GM12878 (cell line): Measurements from ENCODE around the gene CCN5. TPM values are rescaled to one million over a fixed set of nuclear protein-coding genes. Genes with fewer than 3 reads are reported as not detected.
A peak's percentile ranks its signal among the peaks of the same experiment; 100 is the strongest.

ENCODE experiments used
- ATAC-seq: fragments of 200-7000 bp; cut with Tn5 transposase; 3 replicates; pipeline ENCODE4 v1.9.1; 2020; ENCODE audit warnings: mild to moderate bottlenecking, moderate library complexity
- BruUV-seq: library from RNA; stranded (reverse); fragments of 400-500 nt; replicated peaks from 2 replicates; lab custom pipeline; 2021; lab: Mats Ljungman, UMichigan
- CTCF ChIA-PET: fragments of 300-600 bp; sonication (Branson Sonifier 250); formaldehyde crosslinking; extraction: SDS; loops from one replicate; lab custom pipeline; 2021; ENCODE audit warnings: inconsistent platforms; lab: Yijun Ruan, JAX
- POLR2A ChIA-PET: fragments of 350-600 bp; formaldehyde crosslinking; extraction: SDS; loops from one replicate; lab custom pipeline; 2021; ENCODE audit warnings: inconsistent platforms; lab: Charles Lee
- RAD21 ChIA-PET: fragments of 300-600 bp; sonication (Branson Sonifier 250); formaldehyde crosslinking; loops from one replicate; lab custom pipeline; 2023; ENCODE audit warnings: antibody characterized with exemption; ENCODE audit not compliant: unreplicated experiment; lab: Charles Lee
- SMC1A ChIA-PET: fragments of 300-600 bp; sonication (Branson Sonifier 250); formaldehyde crosslinking; loops from one replicate; lab custom pipeline; 2023; ENCODE audit not compliant: unreplicated experiment, uncharacterized antibody; lab: Charles Lee
- DNase-seq: peaks from one replicate; pipeline ENCODE4 v3.0.0-alpha.2; 2011; ENCODE audit warnings: low read depth, low spot score
- FAIRE-seq: peaks from 3 replicates; lab custom pipeline; 2011; peaks lifted over from hg19 to GRCh38; lab: Jason Lieb, UNC
- H2AFZ ChIP-seq: 2 replicates; pipeline ENCODE4 v1.6.0; 2011; ENCODE audit warnings: low read depth, low read length, control low read depth; ENCODE audit not compliant: control insufficient read depth
- H3K27ac ChIP-seq: 2 replicates; pipeline ENCODE4 v1.5.1; 2011; ENCODE audit warnings: control low read depth; ENCODE audit not compliant: control insufficient read depth, insufficient read depth
- H3K27me3 ChIP-seq, 2 experiments: replicated peaks in 1 of 2; 2 replicates each; pipeline versions ENCODE4 v1.6.0 to v1.6.1; 2011; ENCODE audit warnings: low read length in 1 of 2; ENCODE audit not compliant: control insufficient read depth in 2 of 2, insufficient read depth in 2 of 2
- H3K36me3 ChIP-seq, 2 experiments: 2 replicates each; pipeline ENCODE4 v1.5.1; 2011; ENCODE audit warnings: low read length in 1 of 2; ENCODE audit not compliant: control insufficient read depth in 2 of 2, insufficient read depth in 2 of 2
- H3K4me1 ChIP-seq: 2 replicates; pipeline ENCODE4 v1.6.1; 2011; ENCODE audit warnings: mild to moderate bottlenecking, low read length, moderate library complexity, mixed read lengths; ENCODE audit not compliant: control insufficient read depth, insufficient read depth
- H3K4me2 ChIP-seq: 2 replicates; pipeline ENCODE4 v1.6.0; 2011; ENCODE audit warnings: control low read depth; ENCODE audit not compliant: control insufficient read depth, insufficient read depth
- H3K4me3 ChIP-seq: fragments of 200-600 bp; sonication (generic); 2 replicates; pipeline ENCODE4 v1.5.1; 2016
- H3K79me2 ChIP-seq: 2 replicates; pipeline ENCODE4 v1.6.0; 2011; ENCODE audit warnings: low read length; ENCODE audit not compliant: control insufficient read depth, insufficient read depth
- H3K9ac ChIP-seq: 2 replicates; pipeline ENCODE4 v1.8.0; 2011; ENCODE audit warnings: low read length, control low read depth, mixed read lengths; ENCODE audit not compliant: control insufficient read depth, insufficient read depth
- H3K9me3 ChIP-seq: replicated peaks from 3 replicates; pipeline ENCODE4 v1.5.1; 2011; ENCODE audit warnings: mild to moderate bottlenecking, low read length; ENCODE audit not compliant: control insufficient read depth, insufficient read depth
- H4K20me1 ChIP-seq: 2 replicates; pipeline ENCODE4 v1.6.0; 2011; ENCODE audit not compliant: control insufficient read depth, insufficient read depth
- ASH2L ChIP-seq: fragments of 300-600, 200-600 bp; sonication (generic); IDR thresholded peaks from 2 replicates; pipeline ENCODE4 v1.6.1; 2017; ENCODE audit warnings: low read depth, mild to moderate bottlenecking, borderline replicate concordance
- E4F1 ChIP-seq: fragments of 450-650 bp; IDR thresholded peaks from 2 replicates; pipeline ENCODE4 v1.6.1; 2018; ENCODE audit warnings: borderline replicate concordance, mild to moderate bottlenecking; ENCODE audit not compliant: partially characterized antibody
- ESRRA ChIP-seq: IDR thresholded peaks from 2 replicates; pipeline ENCODE4 v1.6.1; 2012; ENCODE audit warnings: mild to moderate bottlenecking, low read length, improper control_type of control experiment
- FOS ChIP-seq: IDR thresholded peaks from 3 replicates; pipeline ENCODE4 v1.6.1; 2011; ENCODE audit warnings: borderline replicate concordance; ENCODE audit not compliant: insufficient read length; ENCODE audit errors: extremely low read depth
- KLF5 ChIP-seq: fragments of 450-650 bp; IDR thresholded peaks from 2 replicates; pipeline ENCODE4 v1.6.1; 2014; ENCODE audit warnings: mild to moderate bottlenecking; ENCODE audit not compliant: partially characterized antibody
- POLR2AphosphoS2 ChIP-seq: IDR thresholded peaks from 2 replicates; pipeline ENCODE4 v1.6.1; 2011; ENCODE audit warnings: low read depth, mild to moderate bottlenecking, low read length, improper control_type of control experiment, moderate library complexity
- POLR2AphosphoS5 ChIP-seq: IDR thresholded peaks from 2 replicates; pipeline ENCODE4 v1.6.1; 2011; ENCODE audit warnings: mild to moderate bottlenecking, low read length, inconsistent platforms
- SKIL ChIP-seq: fragments of 450-650 bp; IDR thresholded peaks from 2 replicates; pipeline ENCODE4 v1.6.1; 2017; ENCODE audit warnings: mild to moderate bottlenecking, low read depth, inconsistent platforms; ENCODE audit not compliant: poor library complexity, severe bottlenecking
- SMAD1 ChIP-seq: fragments of 450-650 bp; IDR thresholded peaks from 2 replicates; pipeline ENCODE4 v1.6.1; 2018; ENCODE audit warnings: mild to moderate bottlenecking, low read depth; ENCODE audit not compliant: partially characterized antibody
- SREBF2 ChIP-seq: IDR thresholded peaks from 2 replicates; pipeline ENCODE4 v1.6.1; 2012; ENCODE audit warnings: mild to moderate bottlenecking, low read length
- WGBS: methylation state at CpG from one replicate; pipeline ENCODE4 v1.1.6; 2016; ENCODE audit warnings: low lambda C conversion rate; ENCODE audit not compliant: insufficient replicate concordance, insufficient coverage; ENCODE audit errors: missing lambda C conversion rate; 5-methylcytosine and 5-hydroxymethylcytosine counted together
- in situ Hi-C: fragments of 300-500 bp; cut with MboI; formaldehyde crosslinking; loops from 9 replicates; pipeline ENCODE4 v1.14.3; 2018; ENCODE audit warnings: mixed read lengths
- intact Hi-C: fragments of 100-400 bp; cut with micrococcal nuclease; formaldehyde crosslinking; loops from one replicate; pipeline ENCODE4 v1.14.2; 2022; ENCODE audit not compliant: unreplicated experiment
- polyA plus RNA-seq, 11 experiments: library from polyadenylated mRNA; depleted of rRNA in 4 of 11; unstranded in 6 of 11; stranded (reverse) in 5 of 11; fragments of >200 nt; fragmentation: Nextera tagmentation in 4 of 11; fragmentation: Illumina TruSeq in 1 of 11; extraction: Ambion mirVana in 4 of 11; extraction: Trizol in 1 of 11; gene quantifications; 1 replicate in 1 of 11; 2 replicates in 10 of 11; pipeline versions ENCODE4 v1.2.1 to v1.2.3, GENCODE V29; 2011 to 2016; ENCODE audit warnings: inconsistent platforms in 2 of 11, missing spikeins in 2 of 11, low read depth in 1 of 11
- total RNA-seq, 4 experiments: library from RNA; depleted of rRNA in 3 of 4; stranded (reverse); fragments of >200 nt in 3 of 4; fragmentation: Illumina TruSeq in 1 of 4; extraction: Trizol in 1 of 4; gene quantifications; 2 replicates each; pipeline versions ENCODE4 v1.2.1 to v1.2.3, GENCODE V29; 2013 to 2021

Gene CCN5
- total and polyA plus RNA-seq, 10 of the 15 experiments (the other 5 are each of a cell fraction or from before 2014, with no cell fraction given): 0.14 to 0.15 TPM; not detected in 8

- TF ChIP-seq SREBF2 (no peak), SKIL (no peak)
These were observed 31.7 kb upstream of the CCN5 start (continued) for GRCh38 chr20:44683263-44684046.

- ChIA-PET CTCF (interaction anchor here (0.6 to 6.7 kb wide), 79 partner anchors 9 to 467 kb away, joined by 3 to 134 read pairs (median 6); partner anchors contain the start of genes ADA and TTPAL), RAD21 (interaction anchor here (0.6 to 5.2 kb wide), 33 partner anchors 12 to 467 kb away, joined by 3 to 56 read pairs (median 5); partner anchors contain the start of genes ADA, PKIG and TTPAL), SMC1A (interaction anchor here (0.6 to 5.7 kb wide), 43 partner anchors 12 to 792 kb away, joined by 3 to 71 read pairs (median 6); partner anchors contain the start of genes ADA, PKIG, SERINC3 and TTPAL), POLR2A (interaction anchor here (0.6 to 2.2 kb wide), 4 partner anchors 34 to 166 kb away, joined by 3 to 12 read pairs (median 4); no protein-coding TSS in a partner anchor)
- Histone ChIP-seq H2AFZ (peak overlapping the region; percentile 71), H3K9ac (no peak overlapping the region), H3K36me3 (no peaks in the 10 kb centered on the region), H3K9me3 (no peaks in the 10 kb centered on the region; the same call in 2 of the 3 replicates), H3K79me2 (no peaks in the 10 kb centered on the region), H3K27me3 (no peaks in the 10 kb centered on the region), H3K4me3 (no peak overlapping the region), H3K4me1 (peaks cover 4% of the 10 kb centered on the region; the same call in 1 of the 2 replicates), H4K20me1 (no peaks in the 10 kb centered on the region), H3K4me2 (no peak overlapping the region), H3K27ac (no peak overlapping the region)
- DNase-seq: no peak
- no TSS peak for BruUV-seq
- ATAC-seq: no peak; the same call in 2 of the 3 replicates
- 62% methylated on average over 6 of the region's 6 CpGs for WGBS
- FAIRE-seq: no peak
- in situ Hi-C loops (no loop called here), intact Hi-C loops (loop anchor here (5.0 kb wide), 2 partner anchors 297 to 467 kb away; no protein-coding TSS in a partner anchor)
- no peak for TF ChIP-seq ASH2L
- TF ChIP-seq E4F1: no peak
- no peak for TF ChIP-seq SMAD1
- no peak for TF ChIP-seq POLR2AphosphoS5
- TF ChIP-seq ESRRA: no peak
- no peak for TF ChIP-seq FOS
- no peak for TF ChIP-seq KLF5
- TF ChIP-seq POLR2AphosphoS2: no peak
These were observed 30.9 kb upstream of the CCN5 start for GRCh38 chr20:44684047-44684967.
